ENCODE measurements around the gene PODXL.

The PODXL gene

GRCh38 chr7:131543298-131543697 lies 13.1 kb downstream of the PODXL start:
- no peak overlapping the region for H3K4me3 ChIP-seq (ENCODE audit: low read depth, low read length)
- DNase-seq (ENCODE audit: low read depth): no peak
- no peak for TF ChIP-seq CTCF (IDR thresholded peaks at IDR 0.05; ENCODE audit: insufficient read depth, low read depth, low read length, missing control alignments)

- DNase-seq (ENCODE audit: low read depth): no peak
- no peak for TF ChIP-seq CTCF (IDR thresholded peaks at IDR 0.05; ENCODE audit: insufficient read depth, low read depth, low read length, missing control alignments)
- no peak overlapping the region for H3K4me3 ChIP-seq (ENCODE audit: low read depth, low read length)
Observed at GRCh38 chr7:131540491-131541162, 15.8 kb downstream of the PODXL start.

GRCh38 chr7:131538813-131539179 lies 17.6 kb downstream of the PODXL start:
- no peak overlapping the region for H3K4me3 ChIP-seq (ENCODE audit: low read depth, low read length)
- TF ChIP-seq CTCF (IDR thresholded peaks at IDR 0.05; ENCODE audit: insufficient read depth, low read depth, low read length, missing control alignments): no peak
- DNase-seq (ENCODE audit: low read depth): no peak

GRCh38 chr7:131538071-131538812 lies 18.2 kb downstream of the PODXL start:
- no peak overlapping the region for H3K4me3 ChIP-seq (ENCODE audit: low read depth, low read length)
- no peak for DNase-seq (ENCODE audit: low read depth)
- TF ChIP-seq CTCF (IDR thresholded peaks at IDR 0.05; ENCODE audit: insufficient read depth, low read depth, low read length, missing control alignments): no peak

GRCh38 chr7:131537571-131537978 lies 18.9 kb downstream of the PODXL start:
- no peak for DNase-seq (ENCODE audit: low read depth)
- TF ChIP-seq CTCF (IDR thresholded peaks at IDR 0.05; ENCODE audit: insufficient read depth, low read depth, low read length, missing control alignments): no peak
- H3K4me3 ChIP-seq (ENCODE audit: low read depth, low read length): no peak overlapping the region

GRCh38 chr7:131536361-131536849 lies 20.0 kb downstream of the PODXL start:
- TF ChIP-seq CTCF (IDR thresholded peaks at IDR 0.05; ENCODE audit: insufficient read depth, low read depth, low read length, missing control alignments): no peak
- no peak overlapping the region for H3K4me3 ChIP-seq (ENCODE audit: low read depth, low read length)
- no peak for DNase-seq (ENCODE audit: low read depth)

Data from GM12865 (cell line).